MCF 10A (cell line): ENCODE measurements around the gene RRP8. TPM values are rescaled to one million over a fixed set of nuclear protein-coding genes. Genes with fewer than 3 reads are reported as not detected.

ENCODE experiments used
- BruUV-seq: library from RNA; stranded (reverse); fragments of 400-500 nt; replicated peaks from 2 replicates; lab custom pipeline; 2021; lab: Mats Ljungman, UMichigan
- CTCF ChIA-PET: fragments of 300-600 bp; sonication (Branson Sonifier 250); formaldehyde crosslinking; extraction: SDS; loops from one replicate; lab custom pipeline; 2021; ENCODE audit warnings: antibody characterized with exemption, inconsistent platforms; lab: Yijun Ruan, JAX
- POLR2A ChIA-PET: fragments of 300-600, 350-650 bp; sonication (Branson Sonifier 250); formaldehyde crosslinking; extraction: SDS; loops from one replicate; lab custom pipeline; 2020; ENCODE audit warnings: antibody characterized with exemption, inconsistent platforms; lab: Yijun Ruan, JAX
- DNase-seq: peaks from one replicate; pipeline ENCODE4 v3.0.0-alpha.2; 2018; ENCODE audit not compliant: unreplicated experiment
- H3K27ac Mint-ChIP-seq: one replicate; pipeline ENCODE4 v1.8.0; 2022; ENCODE audit warnings: mild to moderate bottlenecking, low read depth, mixed read lengths; ENCODE audit not compliant: unreplicated experiment
- H3K27me3 Mint-ChIP-seq: one replicate; pipeline ENCODE4 v1.8.0; 2022; ENCODE audit warnings: mixed read lengths; ENCODE audit not compliant: insufficient read depth, unreplicated experiment
- H3K36me3 Mint-ChIP-seq: one replicate; pipeline ENCODE4 v1.8.0; 2022; ENCODE audit warnings: mild to moderate bottlenecking, moderate library complexity, mixed read lengths; ENCODE audit not compliant: insufficient read depth, unreplicated experiment
- H3K4me1 Mint-ChIP-seq: one replicate; pipeline ENCODE4 v1.8.0; 2022; ENCODE audit warnings: mixed read lengths; ENCODE audit not compliant: insufficient read depth, unreplicated experiment
- H3K4me3 Mint-ChIP-seq: one replicate; pipeline ENCODE4 v1.8.0; 2022; ENCODE audit warnings: mild to moderate bottlenecking, moderate library complexity, mixed read lengths; ENCODE audit not compliant: unreplicated experiment
- H3K9me3 Mint-ChIP-seq: one replicate; pipeline ENCODE4 v1.8.0; 2022; ENCODE audit warnings: mixed read lengths; ENCODE audit not compliant: unreplicated experiment
- CTCF ChIP-seq: fragments of 200-600 bp; IDR thresholded peaks from one replicate; pipeline ENCODE4 v1.8.0; 2022; ENCODE audit warnings: antibody characterized with exemption, mild to moderate bottlenecking; ENCODE audit not compliant: unreplicated experiment
- intact Hi-C: fragments of 100-400 bp; cut with micrococcal nuclease; formaldehyde crosslinking; loops from 2 replicates; pipeline ENCODE4 v1.14.1; 2022
- total RNA-seq: library from RNA; stranded (reverse); gene quantifications from 2 replicates; pipeline ENCODE4 v1.2.3, GENCODE V29; 2022

Gene RRP8
- total RNA-seq, 1 experiment from 2014 or later: 27.6 TPM

- peaks cover 5% of the 10 kb centered on the region for H3K4me1 Mint-ChIP-seq
- H3K36me3 Mint-ChIP-seq: peaks cover 33% of the 10 kb centered on the region
- no peaks in the 10 kb centered on the region for H3K9me3 Mint-ChIP-seq
- H3K4me3 Mint-ChIP-seq: no peak overlapping the region
- ChIA-PET POLR2A (interaction anchor here (1.5 kb wide), 1 partner anchor 11 kb away, joined by 5 read pairs; the partner anchor contains the start of genes ILK and RRP8), CTCF (no interaction called here)
- no peak overlapping the region for H3K27ac Mint-ChIP-seq
- no peaks in the 10 kb centered on the region for H3K27me3 Mint-ChIP-seq
- DNase-seq: no peak
- BruUV-seq: no TSS peak
- intact Hi-C loops: no loop called here
- no peak for TF ChIP-seq CTCF
Measured at GRCh38 chr11:6614446-6614845, 11.0 kb upstream of the RRP8 start.

DNA sequence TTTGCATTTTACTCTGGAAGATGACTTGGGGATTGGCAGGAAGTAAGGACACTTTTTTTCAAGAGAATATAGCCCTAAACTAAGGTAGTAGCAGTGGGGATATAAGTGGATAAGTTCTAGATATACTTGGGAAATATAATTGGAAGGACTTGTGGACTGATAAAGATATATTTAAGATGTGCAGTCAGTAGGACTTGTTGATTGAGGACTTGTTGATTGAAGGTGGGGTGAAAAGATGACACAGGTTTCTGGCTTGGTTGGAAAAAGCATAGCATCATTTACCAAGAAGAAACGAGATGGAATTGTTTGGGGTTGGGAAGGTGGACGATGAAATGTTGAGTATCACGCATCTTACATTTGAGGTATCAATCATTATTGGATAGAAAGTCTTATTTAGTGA lies 10.1 kb upstream of the RRP8 start:
- no TSS peak for BruUV-seq
- DNase-seq: no peak
- Mint-ChIP-seq H3K9me3 (no peaks in the 10 kb centered on the region), H3K27me3 (no peaks in the 10 kb centered on the region), H3K4me1 (peaks cover 5% of the 10 kb centered on the region), H3K36me3 (peaks cover 42% of the 10 kb centered on the region), H3K4me3 (no peak overlapping the region), H3K27ac (no peak overlapping the region)
- intact Hi-C loops: no loop called here
- ChIA-PET CTCF (interaction anchor here (0.6 to 2.7 kb wide), 9 partner anchors 8 to 220 kb away, joined by 3 to 16 read pairs (median 5); partner anchors contain the start of genes ILK, MRPL17 and RRP8), POLR2A (interaction anchor here (0.6 to 3.6 kb wide), 6 partner anchors 10 to 231 kb away, joined by 3 to 55 read pairs (median 15); partner anchors contain the start of genes ARFIP2, ILK, MRPL17 and RRP8)
- TF ChIP-seq CTCF: no peak

DNA sequence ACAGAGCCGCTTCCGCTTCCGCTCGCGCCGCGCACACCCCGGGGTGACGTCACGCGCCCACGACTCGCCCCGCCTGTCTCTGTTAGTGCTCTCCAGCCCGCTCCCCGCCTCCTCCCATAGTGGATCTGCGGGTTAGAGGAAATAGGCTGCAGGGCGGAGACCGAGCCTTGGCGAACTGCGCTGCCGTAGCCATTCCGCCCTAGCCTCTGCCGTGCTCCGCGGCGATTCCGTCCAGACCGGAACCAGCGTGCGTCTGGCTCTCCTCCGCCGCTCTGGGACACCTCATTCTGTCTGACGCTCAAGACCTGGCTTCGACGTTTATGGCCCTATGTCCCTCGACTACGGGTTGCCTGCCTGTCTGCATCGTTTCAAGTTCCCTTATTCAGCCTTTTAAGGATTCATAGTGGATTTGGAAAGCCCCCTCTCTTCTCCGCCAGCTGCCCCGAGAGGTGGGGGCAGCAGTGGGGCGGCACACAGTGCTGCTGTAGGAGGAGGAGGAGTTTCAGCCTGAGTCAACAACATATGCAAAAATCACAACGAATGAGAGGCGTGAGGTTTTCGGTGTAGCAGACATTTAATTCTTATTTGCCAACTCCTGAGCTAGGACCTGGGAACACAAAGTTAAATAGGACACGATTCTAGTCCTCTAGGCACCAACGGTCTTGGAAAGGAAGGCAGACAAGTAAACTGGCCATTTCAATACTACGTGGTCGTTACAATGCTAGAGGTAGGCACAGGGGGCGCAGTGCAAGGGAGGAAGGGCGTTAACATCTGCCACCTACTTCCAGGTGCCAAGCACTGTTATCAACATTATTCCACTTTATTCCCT lies 9.0 kb upstream of the RRP8 start, which contains the start of gene TAF10:
TAF10 (minus strand) TSS at position 4 of the 829 bp plus-strand sequence. CDS start 27 bp downstream, outside the sequence.
- H3K4me1 Mint-ChIP-seq: peaks cover 9% of the 10 kb centered on the region
- TF ChIP-seq CTCF: peak; percentile 18
- ChIA-PET POLR2A (interaction anchor here (0.6 to 3.6 kb wide), 20 partner anchors 9 to 408 kb away, joined by 3 to 55 read pairs (median 4); partner anchors contain the start of genes ARFIP2, CAVIN3, ILK and MRPL17), CTCF (interaction anchor here (0.6 to 2.7 kb wide), 13 partner anchors 9 to 1999 kb away, joined by 3 to 16 read pairs (median 5); partner anchors contain the start of genes ILK, MRPL17 and RRP8)
- intact Hi-C loops: loop anchor here (1.0 kb wide), 1 partner anchor 71 kb away; the partner anchor contains the start of gene MRPL17
- peaks cover 42% of the 10 kb centered on the region for H3K36me3 Mint-ChIP-seq
- H3K9me3 Mint-ChIP-seq: no peaks in the 10 kb centered on the region
- no peak within 1 kb of the TSS for H3K4me3 Mint-ChIP-seq
- no peak within 1 kb of the TSS for H3K27ac Mint-ChIP-seq
- DNase-seq: peak; percentile 96
- TSS peak; percentile 70 for BruUV-seq
- H3K27me3 Mint-ChIP-seq: no peaks in the 10 kb centered on the region

DNA sequence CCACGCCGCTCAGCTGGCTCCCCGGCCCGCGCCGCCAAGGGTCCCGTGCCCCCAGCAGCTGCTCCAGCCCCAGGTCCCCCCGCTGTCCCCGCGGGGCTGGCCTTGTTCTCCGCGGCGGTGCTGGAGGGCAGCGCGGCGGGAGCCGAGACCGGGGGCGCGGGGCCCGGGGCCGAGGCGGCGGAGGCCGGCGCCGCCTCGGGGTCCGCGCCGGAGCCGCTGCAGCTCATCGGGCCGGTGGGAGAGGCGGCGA lies 8.5 kb upstream of the RRP8 start:
- Mint-ChIP-seq H3K4me1 (peaks cover 12% of the 10 kb centered on the region), H3K27me3 (no peaks in the 10 kb centered on the region), H3K27ac (no peak overlapping the region), H3K9me3 (no peaks in the 10 kb centered on the region), H3K36me3 (peaks cover 42% of the 10 kb centered on the region), H3K4me3 (no peak overlapping the region)
- no peak for DNase-seq
- BruUV-seq: no TSS peak
- intact Hi-C loops: loop anchor here (1.0 kb wide), 1 partner anchor 71 kb away; the partner anchor contains the start of gene MRPL17
- ChIA-PET POLR2A (interaction anchor here (0.6 to 3.6 kb wide), 18 partner anchors 9 to 292 kb away, joined by 3 to 55 read pairs (median 5); partner anchors contain the start of genes ARFIP2, CAVIN3, ILK and MRPL17), CTCF (interaction anchor here (1.3 to 2.7 kb wide), 5 partner anchors 9 to 72 kb away, joined by 5 to 16 read pairs (median 8); partner anchors contain the start of genes ILK and RRP8)
- TF ChIP-seq CTCF: no peak
